Colonic mucosa (tissue), 4 donors: ENCODE results near the gene SMG7. TPM values are rescaled to one million over a fixed set of nuclear protein-coding genes. Genes with fewer than 3 reads are reported as not detected.

Source experiments
- DNase-seq: peaks from one replicate; pipeline ENCODE4 v3.0.0-alpha.2; 2020
- H3K27ac ChIP-seq: fragments of 200-600 bp; one replicate; pipeline ENCODE4 v1.8.0; 2021
- H3K27me3 ChIP-seq: fragments of 200-600 bp; one replicate; pipeline ENCODE4 v1.8.0; 2021
- H3K36me3 ChIP-seq: fragments of 200-600 bp; one replicate; pipeline ENCODE4 v1.8.0; 2021
- H3K4me1 ChIP-seq: fragments of 200-600 bp; one replicate; pipeline ENCODE4 v1.8.0; 2021; ENCODE audit warnings: mild to moderate bottlenecking
- H3K4me3 ChIP-seq: fragments of 200-600 bp; one replicate; pipeline ENCODE4 v1.8.0; 2021
- H3K9ac ChIP-seq, 2 donors: one replicate each; pipeline ENCODE4 v1.7.0; 2013; ENCODE audit warnings: control low read depth in 2 of 2, low read depth in 2 of 2, low read length in 2 of 2
- H3K9me3 ChIP-seq: fragments of 200-600 bp; one replicate; pipeline ENCODE4 v1.8.0; 2021
- CTCF ChIP-seq: fragments of 200-600 bp; IDR thresholded peaks from one replicate; pipeline ENCODE4 v1.8.0; 2022; ENCODE audit warnings: antibody characterized with exemption, mild to moderate bottlenecking
- intact Hi-C: fragments of 100-400 bp; cut with DNase I; formaldehyde crosslinking; loops from one replicate; pipeline ENCODE4 v1.14.1; 2022
- total RNA-seq, 2 donors: library from RNA; stranded (reverse); fragmentation: NEBNext Ultra II Directional in 1 of 2; extraction: Animal tissue kit (Norgen Biotek cat#: 25700) in 1 of 2; gene quantifications; one replicate each; pipeline ENCODE4 v1.2.1, GENCODE V29; 2021
- donor health status: healthy.
- donor health status: DM: no; HTN: no; CAD: no.
- donor health status: DM: no; HTN: no; CAD: no.

Gene SMG7
- total RNA-seq, 2 donors from 2014 or later = 55.2 to 57.1 TPM

- Histone ChIP-seq H3K27ac (peak within 1 kb of the TSS; percentile 47), H3K36me3 (no peaks in the 10 kb centered on the region), H3K4me3 (no peak within 1 kb of the TSS), H3K9me3 (no peaks in the 10 kb centered on the region), H3K4me1 (no peaks in the 10 kb centered on the region), H3K27me3 (no peaks in the 10 kb centered on the region), H3K9ac (no peak within 1 kb of the TSS)
- intact Hi-C loops = no loop called here
- DNase-seq = no peak
- TF ChIP-seq CTCF = no peak
Observed at GRCh38 chr1:183590244-183591191, 118.2 kb downstream of the SMG7 start, which contains the start of gene NCF2. Gene NCF2 (minus strand): TSS chr1:183590459. CDS start chr1:183590329, 130 bp downstream.

DNA sequence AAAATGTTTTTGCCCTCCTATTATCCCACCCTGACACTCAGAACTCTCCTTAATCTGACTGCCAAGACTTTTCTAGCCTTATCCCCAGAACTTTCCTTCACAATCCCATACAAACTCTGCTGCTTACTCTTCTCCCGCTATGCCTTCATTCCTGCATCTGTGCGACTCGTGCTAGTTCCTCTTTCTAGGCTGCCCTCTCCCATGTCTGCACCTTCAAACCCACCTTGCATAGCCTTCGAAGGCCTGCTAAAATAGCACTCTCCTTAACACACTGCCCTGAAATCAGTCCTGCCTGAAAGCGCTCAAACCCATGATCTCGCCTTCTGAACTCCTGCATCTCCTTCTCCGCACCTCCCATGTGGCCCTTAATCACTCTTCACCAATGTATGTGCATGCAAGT, 120.4 kb downstream of the SMG7 start:
- Histone ChIP-seq H3K4me1 (no peaks in the 10 kb centered on the region), H3K36me3 (no peaks in the 10 kb centered on the region), H3K9ac (no peak overlapping the region), H3K27me3 (no peaks in the 10 kb centered on the region), H3K4me3 (no peak overlapping the region), H3K9me3 (no peaks in the 10 kb centered on the region), H3K27ac (no peak overlapping the region)
- no peak for TF ChIP-seq CTCF
- intact Hi-C loops = no loop called here
- no peak for DNase-seq

DNA sequence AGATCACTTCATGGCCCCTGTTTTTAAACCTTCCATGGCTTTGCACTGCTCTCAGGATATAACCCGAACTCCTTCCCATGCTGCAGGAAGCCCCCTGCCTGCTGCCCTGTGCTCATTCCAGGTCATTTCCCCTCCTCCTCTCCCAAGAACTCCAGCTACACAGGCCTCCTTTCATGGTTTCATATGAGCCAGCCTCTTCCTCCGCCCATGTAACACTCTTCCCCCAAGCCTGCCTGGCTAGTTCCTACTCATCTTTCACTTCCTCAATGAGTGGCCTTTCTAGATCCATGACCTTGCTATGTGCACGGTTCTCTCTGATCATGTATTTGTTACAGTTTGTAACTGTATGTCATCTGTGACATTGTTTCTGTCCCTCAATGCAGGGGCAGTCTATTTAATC, 121.1 kb downstream of the SMG7 start:
- Histone ChIP-seq H3K9ac (no peak overlapping the region), H3K36me3 (no peaks in the 10 kb centered on the region), H3K4me1 (no peaks in the 10 kb centered on the region), H3K4me3 (no peak overlapping the region), H3K27ac (no peak overlapping the region), H3K9me3 (no peaks in the 10 kb centered on the region), H3K27me3 (no peaks in the 10 kb centered on the region)
- TF ChIP-seq CTCF = no peak
- no peak for DNase-seq
- intact Hi-C loops = no loop called here

DNA sequence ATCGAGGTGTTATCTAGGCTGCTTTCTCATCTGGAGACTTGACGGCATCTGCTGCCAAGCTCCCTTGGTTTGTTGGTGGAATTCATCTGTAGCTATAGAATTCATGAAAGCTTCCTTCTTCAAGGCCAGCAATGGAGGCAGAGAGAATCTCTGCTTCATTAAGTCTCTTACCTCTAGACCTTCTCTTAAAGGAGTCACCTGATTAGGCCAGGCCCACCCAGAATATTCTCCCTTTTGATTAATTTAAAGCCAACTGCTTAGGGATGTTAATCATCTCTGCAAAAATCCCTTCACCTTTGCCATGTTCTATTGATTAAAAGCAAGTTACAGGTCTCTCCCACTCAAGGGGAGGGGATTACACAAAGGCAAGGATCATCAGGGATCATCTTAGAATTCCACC, 123.2 kb downstream of the SMG7 start:
- Histone ChIP-seq H3K27ac (no peak overlapping the region), H3K4me3 (no peak overlapping the region), H3K4me1 (no peaks in the 10 kb centered on the region), H3K9ac (no peak overlapping the region), H3K36me3 (no peaks in the 10 kb centered on the region), H3K27me3 (no peaks in the 10 kb centered on the region), H3K9me3 (no peaks in the 10 kb centered on the region)
- no peak for DNase-seq
- no peak for TF ChIP-seq CTCF
- intact Hi-C loops = no loop called here

GRCh38 chr1:183596500-183596899, 124.2 kb downstream of the SMG7 start:
- DNase-seq = no peak
- Histone ChIP-seq H3K4me1 (no peaks in the 10 kb centered on the region), H3K27ac (no peak overlapping the region), H3K4me3 (no peak overlapping the region), H3K9ac (no peak overlapping the region), H3K9me3 (no peaks in the 10 kb centered on the region), H3K36me3 (no peaks in the 10 kb centered on the region), H3K27me3 (no peaks in the 10 kb centered on the region)
- TF ChIP-seq CTCF = no peak
- intact Hi-C loops = no loop called here
